HepG2 (cell line): ENCODE data around the gene SEMA4F.

Experiments
- BATF2 ChIP-seq: sonication (generic); formaldehyde crosslinking; IDR thresholded peaks from 2 replicates; pipeline ENCODE4 v1.8.0; 2022; ENCODE audit warnings: mild to moderate bottlenecking, missing genetic modification reagents, moderate library complexity
- CTCF ChIP-seq: sonication (generic); formaldehyde crosslinking; IDR thresholded peaks from 2 replicates; pipeline ENCODE4 v1.5.0; 2020; ENCODE audit warnings: mild to moderate bottlenecking, missing genetic modification reagents, moderate library complexity
- GLI4 ChIP-seq: sonication (generic); formaldehyde crosslinking; IDR thresholded peaks from 2 replicates; pipeline ENCODE4 v1.5.1; 2020; ENCODE audit warnings: missing genetic modification reagents, mild to moderate bottlenecking, moderate library complexity, borderline replicate concordance
- JUN ChIP-seq: sonication (generic); formaldehyde crosslinking; IDR thresholded peaks from 2 replicates; pipeline ENCODE4 v1.4.0; 2020; ENCODE audit warnings: mild to moderate bottlenecking, missing genetic modification reagents
- NBN ChIP-seq: fragments of 450-650 bp; conservative IDR thresholded peaks from 2 replicates; pipeline ENCODE4 v1.6.1; 2017
- RNF2 ChIP-seq: fragments of 450-650 bp; conservative IDR thresholded peaks from 2 replicates; pipeline ENCODE4 v1.6.1; 2016; ENCODE audit warnings: low read depth
- TARDBP ChIP-seq: sonication (generic); formaldehyde crosslinking; IDR thresholded peaks from 2 replicates; pipeline ENCODE4 v1.8.0; 2022; ENCODE audit warnings: mild to moderate bottlenecking, missing genetic modification reagents
- ZBTB2 ChIP-seq: sonication (generic); formaldehyde crosslinking; IDR thresholded peaks from 2 replicates; pipeline ENCODE4 v1.8.0; 2022; ENCODE audit warnings: low read depth, missing genetic modification reagents
- ZNF431 ChIP-seq: sonication (generic); formaldehyde crosslinking; IDR thresholded peaks from 2 replicates; pipeline ENCODE4 v1.9.0; 2022; ENCODE audit warnings: missing genetic modification reagents, low read depth, mild to moderate bottlenecking, borderline replicate concordance
- ZNF740 ChIP-seq: sonication (generic); formaldehyde crosslinking; IDR thresholded peaks from 2 replicates; pipeline ENCODE4 v1.4.0; 2020; ENCODE audit warnings: missing genetic modification reagents

- TF ChIP-seq RNF2 (no peak), NBN (no peak), ZBTB2 (CRISPR knock-in tag) (no peak), ZNF740 (CRISPR knock-in tag) (no peak), GLI4 (CRISPR knock-in tag) (no peak), CTCF (CRISPR knock-in tag) (no peak), TARDBP (CRISPR knock-in tag) (no peak), ZNF431 (no peak), JUN (no peak), BATF2 (CRISPR knock-in tag) (no peak)
Observed at GRCh38 chr2:74695663-74696062, 41.6 kb downstream of the SEMA4F start.
